DOHH2 (cell line): ENCODE measurements around the gene TMEM147.

Experiments
- EZH2phosphoT487 ChIP-seq: fragments of 200-600 bp; sonication (generic); IDR thresholded peaks from 2 replicates; pipeline ENCODE4 v1.6.1; 2017; ENCODE audit warnings: borderline replicate concordance, mild to moderate bottlenecking, antibody characterized with exemption, low read length, moderate library complexity, mixed read lengths
- TF ChIP-seq, protein P1 (sequence below): fragments of 200-600 bp; sonication (generic); IDR thresholded peaks from one replicate; pipeline ENCODE4 v1.5.1; 2014; ENCODE audit warnings: antibody characterized with exemption, mild to moderate bottlenecking, low read depth, low read length; ENCODE audit not compliant: poor library complexity, severe bottlenecking

DNA sequence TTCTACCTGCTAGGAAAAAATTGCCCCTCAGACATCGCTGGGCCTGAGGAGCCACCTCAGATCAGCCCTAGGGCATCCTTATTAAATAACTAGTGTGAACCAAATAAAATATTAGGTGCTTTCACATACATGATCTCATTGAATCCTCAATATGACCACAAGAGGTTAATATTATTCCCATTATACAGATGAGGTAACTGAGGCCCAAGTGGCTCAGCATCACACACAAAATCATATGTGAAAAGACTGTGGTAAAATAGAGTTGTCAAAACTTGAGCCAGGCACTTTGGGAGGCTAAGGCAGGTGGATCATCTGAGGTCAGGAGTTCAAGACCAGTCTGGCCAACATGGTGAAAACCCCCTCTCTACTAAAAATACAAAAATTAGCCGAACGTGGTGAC is 29.1 kb upstream of the TMEM147 start:
- TF ChIP-seq, protein P1, sequence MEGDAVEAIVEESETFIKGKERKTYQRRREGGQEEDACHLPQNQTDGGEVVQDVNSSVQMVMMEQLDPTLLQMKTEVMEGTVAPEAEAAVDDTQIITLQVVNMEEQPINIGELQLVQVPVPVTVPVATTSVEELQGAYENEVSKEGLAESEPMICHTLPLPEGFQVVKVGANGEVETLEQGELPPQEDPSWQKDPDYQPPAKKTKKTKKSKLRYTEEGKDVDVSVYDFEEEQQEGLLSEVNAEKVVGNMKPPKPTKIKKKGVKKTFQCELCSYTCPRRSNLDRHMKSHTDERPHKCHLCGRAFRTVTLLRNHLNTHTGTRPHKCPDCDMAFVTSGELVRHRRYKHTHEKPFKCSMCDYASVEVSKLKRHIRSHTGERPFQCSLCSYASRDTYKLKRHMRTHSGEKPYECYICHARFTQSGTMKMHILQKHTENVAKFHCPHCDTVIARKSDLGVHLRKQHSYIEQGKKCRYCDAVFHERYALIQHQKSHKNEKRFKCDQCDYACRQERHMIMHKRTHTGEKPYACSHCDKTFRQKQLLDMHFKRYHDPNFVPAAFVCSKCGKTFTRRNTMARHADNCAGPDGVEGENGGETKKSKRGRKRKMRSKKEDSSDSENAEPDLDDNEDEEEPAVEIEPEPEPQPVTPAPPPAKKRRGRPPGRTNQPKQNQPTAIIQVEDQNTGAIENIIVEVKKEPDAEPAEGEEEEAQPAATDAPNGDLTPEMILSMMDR = no peak
- no peak for TF ChIP-seq EZH2phosphoT487
